AG04450 (cell line): ENCODE measurements around the gene COL27A1. TPM values are rescaled to one million over a fixed set of nuclear protein-coding genes. Genes with fewer than 3 reads are reported as not detected.

Experiments used
- CTCF ChIA-PET: fragments of 300-600, 350-600 bp; formaldehyde crosslinking; extraction: SDS; loops from one replicate; lab custom pipeline; 2022; ENCODE audit warnings: antibody characterized with exemption, inconsistent platforms; lab: Charles Lee
- POLR2A ChIA-PET: fragments of 350-600 bp; formaldehyde crosslinking; extraction: SDS; loops from one replicate; lab custom pipeline; 2021; ENCODE audit warnings: antibody characterized with exemption, inconsistent platforms; lab: Yijun Ruan, JAX
- DNase-seq: peaks from one replicate; pipeline ENCODE4 v3.0.0-alpha.2; 2011; ENCODE audit warnings: low read depth, low spot score
- H3K27ac ChIP-seq: one replicate; pipeline ENCODE4 v1.5.1; 2012; ENCODE audit warnings: low read depth, low read length, control low read depth
- H3K27me3 ChIP-seq: one replicate; pipeline ENCODE4 v1.6.0; 2012; ENCODE audit warnings: low read length; ENCODE audit not compliant: control insufficient read depth, insufficient read depth
- H3K4me3 ChIP-seq: 2 replicates; pipeline ENCODE4 v1.5.1; 2011; ENCODE audit warnings: mild to moderate bottlenecking, low read depth, low read length, control low read depth
- H3K9me3 ChIP-seq: 2 replicates; pipeline ENCODE4 v1.5.1; 2012; ENCODE audit warnings: low read length; ENCODE audit not compliant: control insufficient read depth, insufficient read depth
- CTCF ChIP-seq: IDR thresholded peaks from 2 replicates; pipeline ENCODE4 v1.5.1; 2011; ENCODE audit warnings: low read depth, low read length, control low read depth, inconsistent platforms
- polyA plus RNA-seq: library from polyadenylated mRNA; depleted of rRNA; stranded (reverse); fragments of >200 nt; gene quantifications from 2 replicates; pipeline ENCODE4 v1.2.3, GENCODE V29; 2011

The COL27A1 gene
- polyA plus RNA-seq, 1 experiment, result 8.5 TPM

- POLR2A ChIA-PET, result no interaction called here
- Histone ChIP-seq H3K9me3 (no peaks in the 10 kb centered on the region; the same call in 1 of the 2 replicates), H3K27me3 (no peaks in the 10 kb centered on the region), H3K27ac (no peak overlapping the region), H3K4me3 (no peak overlapping the region)
- no peak for TF ChIP-seq CTCF
- CTCF ChIA-PET, result interaction anchor here (0.6 to 3.2 kb wide), 4 partner anchors 30 to 178 kb away, joined by 3 to 10 read pairs (median 8); no protein-coding TSS in a partner anchor
- DNase-seq, result no peak
Observed at GRCh38 chr9:114261026-114261425, 105.7 kb downstream of the COL27A1 start.

GRCh38 chr9:114261987-114262386 lies 106.7 kb downstream of the COL27A1 start:
- Histone ChIP-seq H3K4me3 (no peak overlapping the region), H3K27ac (no peak overlapping the region), H3K27me3 (no peaks in the 10 kb centered on the region), H3K9me3 (no peaks in the 10 kb centered on the region; the same call in 1 of the 2 replicates)
- POLR2A ChIA-PET, result no interaction called here
- no peak for TF ChIP-seq CTCF
- CTCF ChIA-PET, result interaction anchor here (1.3 to 3.2 kb wide), 3 partner anchors 29 to 179 kb away, joined by 4 to 10 read pairs (median 9); no protein-coding TSS in a partner anchor
- DNase-seq, result no peak

GRCh38 chr9:114263853-114264510 lies 108.6 kb downstream of the COL27A1 start:
- POLR2A ChIA-PET, result interaction anchor here (0.6 kb wide), 1 partner anchor 13 kb away, joined by 3 read pairs; no protein-coding TSS in a partner anchor
- Histone ChIP-seq H3K4me3 (no peak overlapping the region), H3K27me3 (no peaks in the 10 kb centered on the region), H3K27ac (no peak overlapping the region), H3K9me3 (no peaks in the 10 kb centered on the region; the same call in 1 of the 2 replicates)
- CTCF ChIA-PET, result interaction anchor here (0.7 to 3.8 kb wide), 6 partner anchors 9 to 156 kb away, joined by 3 to 32 read pairs (median 4); partner anchors contain the start of gene COL27A1
- no peak for DNase-seq
- peak; percentile 51 for TF ChIP-seq CTCF

GRCh38 chr9:114264806-114265550 lies 109.6 kb downstream of the COL27A1 start:
- TF ChIP-seq CTCF, result no peak
- no peak overlapping the region for H3K27ac ChIP-seq
- CTCF ChIA-PET, result interaction anchor here (0.7 to 3.8 kb wide), 5 partner anchors 26 to 157 kb away, joined by 3 to 32 read pairs (median 6); partner anchors contain the start of gene COL27A1
- POLR2A ChIA-PET, result interaction anchor here (0.6 kb wide), 1 partner anchor 12 kb away, joined by 3 read pairs; no protein-coding TSS in a partner anchor
- no peaks in the 10 kb centered on the region for H3K27me3 ChIP-seq
- H3K9me3 ChIP-seq, result no peaks in the 10 kb centered on the region; the same call in 1 of the 2 replicates
- H3K4me3 ChIP-seq, result no peak overlapping the region
- DNase-seq, result no peak
